Gastroesophageal sphincter (tissue), 3 donors: Measurements from ENCODE around the gene NFIA.

Source experiments
- CTCF ChIP-seq, 4 experiments: fragments of 200-600 bp in 2 of 4; fragments of 450-650 bp in 2 of 4; sonication (generic) in 1 of 4; IDR thresholded peaks; one replicate each; pipeline ENCODE4 v1.5.1; 2017 to 2019; ENCODE audit warnings: antibody characterized with exemption in 4 of 4, mild to moderate bottlenecking in 2 of 4, moderate library complexity in 2 of 4
- EP300 ChIP-seq: sonication (generic); formaldehyde crosslinking; IDR thresholded peaks from one replicate; pipeline ENCODE4 v1.6.1; 2017; ENCODE audit warnings: antibody characterized with exemption, mild to moderate bottlenecking
- POLR2A ChIP-seq, 2 donors: fragments of 450-650 bp; IDR thresholded peaks; one replicate each; pipeline ENCODE4 v1.6.1; 2017; ENCODE audit warnings: antibody characterized with exemption in 2 of 2, mild to moderate bottlenecking in 2 of 2, moderate library complexity in 1 of 2
- POLR2AphosphoS5 ChIP-seq: sonication (generic); formaldehyde crosslinking; IDR thresholded peaks from one replicate; pipeline ENCODE4 v1.6.1; 2017; ENCODE audit warnings: antibody characterized with exemption

GRCh38 chr1:61433646-61434045, 351.3 kb downstream of the NFIA start:
- TF ChIP-seq CTCF (IDR thresholded peaks at IDR 0.05) (no peak), POLR2A (IDR thresholded peaks at IDR 0.05) (no peak), POLR2AphosphoS5 (no peak), EP300 (no peak)
